Camera-type eye (tissue), 1 donor: Measurements from ENCODE around the gene ARL14EP. TPM values are rescaled to one million over a fixed set of nuclear protein-coding genes. Genes with fewer than 3 reads are reported as not detected.

Experiments
- total RNA-seq: library from RNA; depleted of rRNA; stranded (reverse); fragments of >200 nt; gene quantifications from one replicate; pipeline ENCODE4 v1.2.3, GENCODE V29; 2014

The ARL14EP gene
- 129 TPM for total RNA-seq

DNA sequence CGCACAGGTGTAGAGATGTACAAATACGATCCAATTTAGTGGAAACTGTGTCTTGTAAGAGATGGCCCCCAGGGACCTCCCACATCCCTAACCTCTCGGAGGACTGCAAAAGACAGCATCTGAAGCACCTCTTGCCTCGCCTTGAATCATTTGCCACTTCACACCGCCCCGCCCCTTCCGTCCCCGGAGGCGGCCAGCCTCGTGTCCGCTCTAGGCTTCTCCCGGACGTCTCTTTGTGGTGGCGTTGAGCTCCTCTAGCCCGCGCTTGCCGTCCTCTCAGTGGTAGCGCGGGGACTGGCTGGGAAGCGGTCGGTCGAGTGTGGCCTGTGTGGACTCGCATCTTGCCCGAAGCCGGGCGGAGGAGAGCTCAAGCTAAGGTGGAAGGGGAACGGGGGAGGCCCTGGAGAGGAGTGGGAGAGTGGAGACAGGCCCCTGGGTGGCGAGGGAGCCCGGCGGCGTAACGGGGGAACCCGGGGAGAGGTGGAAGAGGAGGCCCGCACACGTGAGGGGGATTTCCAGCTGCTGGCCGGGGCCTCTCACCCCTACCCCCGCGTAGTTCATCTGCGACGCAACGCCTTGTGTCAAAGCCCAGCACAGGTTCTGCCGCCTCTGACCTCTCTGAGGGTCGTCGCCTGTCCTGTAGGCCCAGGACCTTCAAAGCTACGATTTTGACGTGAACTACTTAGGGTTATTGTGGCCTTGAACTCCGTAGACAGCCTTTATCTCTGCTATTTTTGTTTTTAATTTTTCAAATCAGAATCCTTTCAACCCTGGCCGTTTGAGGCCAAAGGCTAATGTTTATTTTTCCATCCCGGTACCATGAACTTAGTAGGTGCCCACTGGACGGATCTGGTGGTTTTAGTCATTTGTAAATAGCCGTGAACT, at the start of gene ARL14EP:
TSS of gene ARL14EP (plus strand) at position 279 of the 885 bp plus-strand sequence. CDS start 7,845 bp downstream, outside the sequence.

Other genes starting within 250 kb of the ARL14EP start
- gene FSHB, start 92.1 kb upstream of the ARL14EP start, total RNA-seq: not detected